Measurements from ENCODE around the gene MGP. TPM values are rescaled to one million over a fixed set of nuclear protein-coding genes. Genes with fewer than 3 reads are reported as not detected.

MGP gene
- total and polyA plus RNA-seq, 2 experiments from 2014 or later: 0.60 TPM; not detected in 1

DNA sequence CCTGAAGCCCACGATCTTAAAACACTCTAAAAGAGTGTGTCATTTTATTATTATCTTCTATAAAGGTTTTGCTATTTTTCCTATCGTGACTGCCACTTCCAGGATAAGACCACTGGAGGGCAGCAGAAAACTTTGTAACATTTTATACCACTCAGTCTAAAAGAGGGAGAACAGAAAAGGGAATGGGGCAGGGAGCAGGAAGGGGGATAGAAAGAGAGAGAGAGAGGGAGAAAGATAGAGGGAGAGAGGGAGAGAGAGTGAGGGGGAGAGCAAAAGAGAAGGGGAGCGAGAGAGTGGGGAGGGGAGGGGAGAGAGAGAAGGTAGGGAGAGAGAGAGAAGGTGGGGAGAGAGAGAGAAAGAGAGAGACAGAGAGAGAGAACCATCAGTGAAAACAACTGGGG is 40.3 kb downstream of the MGP start:
- H2AFZ ChIP-seq: no peak overlapping the region

DNA sequence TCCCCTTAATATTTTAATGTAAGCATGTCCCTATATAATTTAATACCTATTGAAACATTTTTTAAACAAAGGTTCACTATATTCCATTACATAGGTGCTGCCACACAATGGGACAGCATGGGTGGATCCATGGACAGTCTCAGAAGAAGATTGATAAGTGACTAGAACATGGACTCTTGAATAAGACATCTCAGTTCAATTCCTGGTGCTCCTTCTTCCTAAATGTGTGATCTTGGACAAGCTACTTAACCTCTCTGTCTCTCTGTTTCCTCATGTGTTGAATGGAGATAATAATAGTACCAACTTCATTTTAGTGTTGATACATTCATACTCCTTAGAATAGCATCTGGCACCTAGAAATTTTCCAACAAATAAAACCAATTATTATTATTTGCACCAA is 41.3 kb downstream of the MGP start:
- Mint-ChIP-seq H3K36me3 (ENCODE audit: low read depth) (no peaks in the 10 kb centered on the region), H3K4me1 (no peaks in the 10 kb centered on the region), H3K4me3 (no peak overlapping the region), H3K27me3 (ENCODE audit: insufficient read depth, low read depth, poor library complexity) (peaks cover 3% of the 10 kb centered on the region), H3K27ac (no peak overlapping the region), H3K9me3 (peaks cover 6% of the 10 kb centered on the region; the same call in 1 of the 3 replicates)
- Histone ChIP-seq H2AFZ (no peak overlapping the region), H4K20me1 (replicated peaks; ENCODE audit: insufficient read depth) (no peaks in the 10 kb centered on the region), H3K4me3 (no peak overlapping the region), H3K27ac (ENCODE audit: low read depth) (no peak overlapping the region), H3K79me2 (replicated peaks; ENCODE audit: insufficient read depth) (no peaks in the 10 kb centered on the region), H3K27me3 (ENCODE audit: insufficient read depth) (no peaks in the 10 kb centered on the region), H3K36me3 (ENCODE audit: insufficient read depth) (no peaks in the 10 kb centered on the region), H3F3A (replicated peaks; ENCODE audit: low read depth) (no peaks in the 10 kb centered on the region), H3K4me1 (ENCODE audit: insufficient read depth) (no peaks in the 10 kb centered on the region), H3K4me2 (no peak overlapping the region), H3K9me2 (ENCODE audit: insufficient read depth) (no peaks in the 10 kb centered on the region)
- ATAC-seq (no peak), DNase-seq (ENCODE audit: low spot score) (no peak)
- TF ChIP-seq STAT1 (IDR thresholded peaks at IDR 0.05; ENCODE audit: unreplicated experiment) (no peak), EZH2 (IDR thresholded peaks at IDR 0.05; ENCODE audit: low read depth, unreplicated experiment) (no peak), EZH2phosphoT487 (IDR thresholded peaks at IDR 0.05; ENCODE audit: unreplicated experiment) (no peak), POLR2AphosphoS5 (IDR thresholded peaks at IDR 0.05; ENCODE audit: low read depth) (no peak), CREB1 (CRISPR knock-in tag; IDR thresholded peaks at IDR 0.05; ENCODE audit: low read depth) (no peak), JUNB (IDR thresholded peaks at IDR 0.05; ENCODE audit: unreplicated experiment) (no peak), ZNF331 (CRISPR knock-in tag; IDR thresholded peaks at IDR 0.05; ENCODE audit: low read depth) (no peak), NANOG (IDR thresholded peaks at IDR 0.05; ENCODE audit: borderline replicate concordance) (no peak), ZNF114 (CRISPR knock-in tag; IDR thresholded peaks at IDR 0.05) (no peak)
- TF ChIP-seq, protein P1, sequence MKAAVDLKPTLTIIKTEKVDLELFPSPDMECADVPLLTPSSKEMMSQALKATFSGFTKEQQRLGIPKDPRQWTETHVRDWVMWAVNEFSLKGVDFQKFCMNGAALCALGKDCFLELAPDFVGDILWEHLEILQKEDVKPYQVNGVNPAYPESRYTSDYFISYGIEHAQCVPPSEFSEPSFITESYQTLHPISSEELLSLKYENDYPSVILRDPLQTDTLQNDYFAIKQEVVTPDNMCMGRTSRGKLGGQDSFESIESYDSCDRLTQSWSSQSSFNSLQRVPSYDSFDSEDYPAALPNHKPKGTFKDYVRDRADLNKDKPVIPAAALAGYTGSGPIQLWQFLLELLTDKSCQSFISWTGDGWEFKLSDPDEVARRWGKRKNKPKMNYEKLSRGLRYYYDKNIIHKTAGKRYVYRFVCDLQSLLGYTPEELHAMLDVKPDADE (IDR thresholded peaks at IDR 0.05): no peak
- TF ChIP-seq, protein P2, sequence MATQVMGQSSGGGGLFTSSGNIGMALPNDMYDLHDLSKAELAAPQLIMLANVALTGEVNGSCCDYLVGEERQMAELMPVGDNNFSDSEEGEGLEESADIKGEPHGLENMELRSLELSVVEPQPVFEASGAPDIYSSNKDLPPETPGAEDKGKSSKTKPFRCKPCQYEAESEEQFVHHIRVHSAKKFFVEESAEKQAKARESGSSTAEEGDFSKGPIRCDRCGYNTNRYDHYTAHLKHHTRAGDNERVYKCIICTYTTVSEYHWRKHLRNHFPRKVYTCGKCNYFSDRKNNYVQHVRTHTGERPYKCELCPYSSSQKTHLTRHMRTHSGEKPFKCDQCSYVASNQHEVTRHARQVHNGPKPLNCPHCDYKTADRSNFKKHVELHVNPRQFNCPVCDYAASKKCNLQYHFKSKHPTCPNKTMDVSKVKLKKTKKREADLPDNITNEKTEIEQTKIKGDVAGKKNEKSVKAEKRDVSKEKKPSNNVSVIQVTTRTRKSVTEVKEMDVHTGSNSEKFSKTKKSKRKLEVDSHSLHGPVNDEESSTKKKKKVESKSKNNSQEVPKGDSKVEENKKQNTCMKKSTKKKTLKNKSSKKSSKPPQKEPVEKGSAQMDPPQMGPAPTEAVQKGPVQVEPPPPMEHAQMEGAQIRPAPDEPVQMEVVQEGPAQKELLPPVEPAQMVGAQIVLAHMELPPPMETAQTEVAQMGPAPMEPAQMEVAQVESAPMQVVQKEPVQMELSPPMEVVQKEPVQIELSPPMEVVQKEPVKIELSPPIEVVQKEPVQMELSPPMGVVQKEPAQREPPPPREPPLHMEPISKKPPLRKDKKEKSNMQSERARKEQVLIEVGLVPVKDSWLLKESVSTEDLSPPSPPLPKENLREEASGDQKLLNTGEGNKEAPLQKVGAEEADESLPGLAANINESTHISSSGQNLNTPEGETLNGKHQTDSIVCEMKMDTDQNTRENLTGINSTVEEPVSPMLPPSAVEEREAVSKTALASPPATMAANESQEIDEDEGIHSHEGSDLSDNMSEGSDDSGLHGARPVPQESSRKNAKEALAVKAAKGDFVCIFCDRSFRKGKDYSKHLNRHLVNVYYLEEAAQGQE (IDR thresholded peaks at IDR 0.05; ENCODE audit: unreplicated experiment): no peak
- TF ChIP-seq, protein P3, sequence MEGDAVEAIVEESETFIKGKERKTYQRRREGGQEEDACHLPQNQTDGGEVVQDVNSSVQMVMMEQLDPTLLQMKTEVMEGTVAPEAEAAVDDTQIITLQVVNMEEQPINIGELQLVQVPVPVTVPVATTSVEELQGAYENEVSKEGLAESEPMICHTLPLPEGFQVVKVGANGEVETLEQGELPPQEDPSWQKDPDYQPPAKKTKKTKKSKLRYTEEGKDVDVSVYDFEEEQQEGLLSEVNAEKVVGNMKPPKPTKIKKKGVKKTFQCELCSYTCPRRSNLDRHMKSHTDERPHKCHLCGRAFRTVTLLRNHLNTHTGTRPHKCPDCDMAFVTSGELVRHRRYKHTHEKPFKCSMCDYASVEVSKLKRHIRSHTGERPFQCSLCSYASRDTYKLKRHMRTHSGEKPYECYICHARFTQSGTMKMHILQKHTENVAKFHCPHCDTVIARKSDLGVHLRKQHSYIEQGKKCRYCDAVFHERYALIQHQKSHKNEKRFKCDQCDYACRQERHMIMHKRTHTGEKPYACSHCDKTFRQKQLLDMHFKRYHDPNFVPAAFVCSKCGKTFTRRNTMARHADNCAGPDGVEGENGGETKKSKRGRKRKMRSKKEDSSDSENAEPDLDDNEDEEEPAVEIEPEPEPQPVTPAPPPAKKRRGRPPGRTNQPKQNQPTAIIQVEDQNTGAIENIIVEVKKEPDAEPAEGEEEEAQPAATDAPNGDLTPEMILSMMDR (conservative IDR thresholded peaks at IDR 0.05; ENCODE audit: low read depth in 2 of 2): no peak

More for the DNA sequence above, 40.3 kb downstream of the MGP start:
- H3K4me3 ChIP-seq: no peak overlapping the region
- Mint-ChIP-seq H3K9me3 (no peaks in the 10 kb centered on the region), H3K27me3 (ENCODE audit: insufficient read depth, low read depth, poor library complexity) (peaks cover 3% of the 10 kb centered on the region), H3K4me3 (no peak overlapping the region), H3K4me1 (no peaks in the 10 kb centered on the region), H3K36me3 (ENCODE audit: low read depth) (no peaks in the 10 kb centered on the region), H3K27ac (no peak overlapping the region)
- DNase-seq (ENCODE audit: low spot score) (peak; percentile 88), ATAC-seq (peak; percentile 93)
- no peaks in the 10 kb centered on the region for H3F3A ChIP-seq (replicated peaks; ENCODE audit: low read depth)
- no peaks in the 10 kb centered on the region for H3K4me1 ChIP-seq (ENCODE audit: insufficient read depth)
- TF ChIP-seq, protein P3 (conservative IDR thresholded peaks at IDR 0.05; ENCODE audit: low read depth in 2 of 2): peak; percentile 75 to 98
- TF ChIP-seq ZNF331 (CRISPR knock-in tag; IDR thresholded peaks at IDR 0.05; ENCODE audit: low read depth): no peak
- no peak overlapping the region for H3K27ac ChIP-seq (ENCODE audit: low read depth)
- no peaks in the 10 kb centered on the region for H4K20me1 ChIP-seq (replicated peaks; ENCODE audit: insufficient read depth)
- no peaks in the 10 kb centered on the region for H3K36me3 ChIP-seq (ENCODE audit: insufficient read depth)
- H3K79me2 ChIP-seq (replicated peaks; ENCODE audit: insufficient read depth): no peaks in the 10 kb centered on the region
- no peaks in the 10 kb centered on the region for H3K27me3 ChIP-seq (ENCODE audit: insufficient read depth)
- H3K9me2 ChIP-seq (ENCODE audit: insufficient read depth): no peaks in the 10 kb centered on the region
- H3K4me2 ChIP-seq: no peak overlapping the region

Measured in GM23338 (cell line).